HepG2 (cell line): Measurements from ENCODE around the gene WWC2. TPM values are rescaled to one million over a fixed set of nuclear protein-coding genes. Genes with fewer than 3 reads are reported as not detected.

Experiments
- ATAC-seq: fragments of 200-7000 bp; cut with Tn5 transposase; 3 replicates; pipeline ENCODE4 v1.9.1; 2020; ENCODE audit warnings: mild to moderate bottlenecking, moderate library complexity
- BruUV-seq: library from RNA; stranded (reverse); fragments of 400-500 nt; replicated peaks from 2 replicates; lab custom pipeline; 2021; lab: Mats Ljungman, UMichigan
- CTCF ChIA-PET: fragments of 300-600 bp; formaldehyde crosslinking; extraction: SDS; loops from one replicate; lab custom pipeline; 2021; ENCODE audit warnings: low total read pairs, inconsistent platforms, low intra/inter-chr PET ratio; lab: Yijun Ruan, JAX
- POLR2A ChIA-PET: fragments of 350-600 bp; sonication (Branson Sonifier 250); formaldehyde crosslinking; loops from one replicate; lab custom pipeline; 2020; ENCODE audit warnings: antibody characterized with exemption, inconsistent platforms; lab: Yijun Ruan, JAX
- DNase-seq: peaks from one replicate; pipeline ENCODE4 v3.0.0-alpha.2; 2015; ENCODE audit warnings: low spot score
- FAIRE-seq: peaks from 3 replicates; lab custom pipeline; 2011; peaks lifted over from hg19 to GRCh38; lab: Jason Lieb, UNC
- H2AFZ ChIP-seq: one replicate; pipeline ENCODE4 v1.6.1; 2011; ENCODE audit warnings: low read length, inconsistent platforms
- H3K27ac ChIP-seq: fragments of 300-600 bp; 3 replicates; pipeline ENCODE4 v1.8.0; 2011; ENCODE audit warnings: mixed run types, mild to moderate bottlenecking, mixed read lengths, low read length, inconsistent platforms; ENCODE audit not compliant: insufficient read depth; ENCODE audit errors: extremely low read length
- H3K27me3 ChIP-seq, 2 experiments: fragments of 200-600 bp in 1 of 2; 2 replicates in 1 of 2; 3 replicates in 1 of 2; pipeline versions ENCODE4 v1.6.0 to v1.8.0; 2011; ENCODE audit warnings: low read length in 2 of 2, mild to moderate bottlenecking in 2 of 2, moderate library complexity in 2 of 2, inconsistent platforms in 1 of 2; ENCODE audit not compliant: insufficient read depth in 2 of 2, control insufficient read depth in 1 of 2
- H3K36me3 ChIP-seq, 2 experiments: fragments of 200-600 bp in 1 of 2; replicated peaks in 1 of 2; 2 replicates in 1 of 2; 3 replicates in 1 of 2; pipeline versions ENCODE4 v1.5.1 to v1.8.0; 2011; ENCODE audit warnings: low read length in 2 of 2, inconsistent platforms in 1 of 2; ENCODE audit not compliant: insufficient read depth in 2 of 2, control insufficient read depth in 1 of 2
- H3K4me1 ChIP-seq: 2 replicates; pipeline ENCODE4 v1.5.1; 2012; ENCODE audit warnings: low read length, inconsistent platforms; ENCODE audit not compliant: insufficient read depth
- H3K4me2 ChIP-seq: 2 replicates; pipeline ENCODE4 v1.6.0; 2011; ENCODE audit warnings: low read depth, low read length, inconsistent platforms
- H3K4me3 ChIP-seq, 3 experiments: fragments of 200-600 bp in 1 of 3; sonication (generic), shearing (Covaris generic) in 1 of 3; replicated peaks in 1 of 3; 2 replicates each; pipeline ENCODE4 v1.5.1; 2011 to 2016; ENCODE audit warnings: low read length in 3 of 3, inconsistent platforms in 2 of 3, low read depth in 2 of 3, mild to moderate bottlenecking in 2 of 3, control low read depth in 1 of 3, mixed read lengths in 1 of 3; ENCODE audit not compliant: insufficient read depth in 1 of 3
- H3K79me2 ChIP-seq: one replicate; pipeline ENCODE4 v1.6.1; 2011; ENCODE audit warnings: low read length, inconsistent platforms; ENCODE audit not compliant: insufficient read depth
- H3K9ac ChIP-seq: 2 replicates; pipeline ENCODE4 v1.6.0; 2011; ENCODE audit warnings: mild to moderate bottlenecking, low read depth, low read length, inconsistent platforms; ENCODE audit not compliant: insufficient read depth
- H3K9me3 ChIP-seq: 2 replicates; pipeline ENCODE4 v1.5.1; 2012; ENCODE audit warnings: mild to moderate bottlenecking, low read length
- H4K20me1 ChIP-seq: 2 replicates; pipeline ENCODE4 v1.6.0; 2011; ENCODE audit warnings: inconsistent platforms, mild to moderate bottlenecking, low read length, moderate library complexity; ENCODE audit not compliant: insufficient read depth
- ARHGAP35 ChIP-seq: sonication (generic); formaldehyde crosslinking; IDR thresholded peaks from 2 replicates; pipeline ENCODE4 v1.9.0; 2022; ENCODE audit warnings: mild to moderate bottlenecking, inconsistent platforms, moderate library complexity, missing genetic modification reagents, borderline replicate concordance
- CREB1 ChIP-seq, 2 experiments: fragments of 450-650 bp in 1 of 2; IDR thresholded peaks; 2 replicates each; pipeline ENCODE4 v1.6.1; 2016 to 2017; ENCODE audit warnings: control low read depth in 1 of 2, mild to moderate bottlenecking in 1 of 2, missing compliant biosample characterization in 1 of 2, missing genetic modification characterization in 1 of 2
- CREB3 ChIP-seq: sonication (generic); formaldehyde crosslinking; IDR thresholded peaks from 2 replicates; pipeline ENCODE4 v1.5.0; 2020; ENCODE audit warnings: missing genetic modification reagents
- MED1 ChIP-seq: sonication (generic); formaldehyde crosslinking; IDR thresholded peaks from 2 replicates; pipeline ENCODE4 v1.4.0; 2020; ENCODE audit warnings: missing genetic modification reagents
- MYC ChIP-seq: sonication (generic); formaldehyde crosslinking; IDR thresholded peaks from 2 replicates; pipeline ENCODE4 v1.9.0; 2021; ENCODE audit warnings: missing genetic modification reagents, borderline replicate concordance
- TGIF2 ChIP-seq: IDR thresholded peaks from 2 replicates; pipeline ENCODE4 v1.6.1; 2016; ENCODE audit warnings: control low read depth, missing compliant biosample characterization
- ZNF569 ChIP-seq: sonication (generic); formaldehyde crosslinking; IDR thresholded peaks from 2 replicates; pipeline ENCODE4 v1.5.0; 2020; ENCODE audit warnings: mild to moderate bottlenecking, missing genetic modification reagents, moderate library complexity, borderline replicate concordance
- WGBS: methylation state at CpG from one replicate; pipeline ENCODE4 v1.1.6; 2017; ENCODE audit warnings: low lambda C conversion rate; 5-methylcytosine and 5-hydroxymethylcytosine counted together
- in situ Hi-C: cut with HindIII; loops from 2 replicates; pipeline ENCODE4 v1.10.0; 2017; ENCODE audit warnings: low pct_unique_long_range_greater_than_20kb; ENCODE audit not compliant: extremely low pct_ligation_motif_present
- intact Hi-C: fragments of 100-400 bp; cut with micrococcal nuclease; formaldehyde crosslinking; loops from one replicate; pipeline ENCODE4 v1.10.0; 2022; ENCODE audit not compliant: unreplicated experiment
- polyA plus RNA-seq, 8 experiments: library from polyadenylated mRNA; depleted of rRNA in 3 of 8; stranded (reverse) in 7 of 8; unstranded in 1 of 8; fragments of >200 nt; fragmentation: Illumina TruSeq in 4 of 8; extraction: Trizol in 4 of 8; gene quantifications; 2 replicates each; pipeline versions ENCODE4 v1.2.1 to v1.2.3, GENCODE V29; 2011 to 2016; ENCODE audit warnings: low read depth in 4 of 8, missing spikeins in 1 of 8, mixed read lengths in 1 of 8; ENCODE audit not compliant: insufficient read depth in 1 of 8
- total RNA-seq, 5 experiments: library from RNA; depleted of rRNA; stranded (reverse); fragments of >200 nt; fragmentation: Illumina TruSeq; extraction: Trizol; gene quantifications; 2 replicates each; pipeline ENCODE4 v1.2.3, GENCODE V29; 2016; ENCODE audit warnings: low read depth in 1 of 5
- TF ChIP-seq, protein P1 (sequence below): sonication (generic); formaldehyde crosslinking; IDR thresholded peaks from 2 replicates; pipeline ENCODE4 v1.4.0; 2020; ENCODE audit warnings: missing genetic modification reagents

Gene WWC2
- total and polyA plus RNA-seq, 2 of the 13 experiments (the other 11 are each of a cell fraction or from before 2014, with no cell fraction given), result 40.0 to 50.1 TPM

DNA sequence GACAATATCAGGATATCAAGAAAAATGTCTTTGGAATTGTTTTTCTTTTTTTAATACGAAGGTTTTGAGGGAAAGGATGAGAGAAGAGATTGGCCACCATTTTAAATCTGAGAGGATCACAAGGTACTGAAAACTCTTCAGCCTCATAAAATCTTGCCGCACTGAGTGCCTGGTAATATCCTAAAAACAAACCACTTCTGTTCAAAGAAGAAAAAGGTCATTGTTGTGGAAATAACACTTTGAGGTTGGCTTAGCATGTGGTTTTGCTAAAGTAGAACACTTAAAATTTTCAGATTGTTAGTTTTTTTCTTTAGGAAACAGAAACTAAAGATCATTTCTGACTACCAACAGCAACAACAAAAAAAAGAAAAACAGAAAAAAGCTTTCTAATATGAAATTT lies 222.0 kb downstream of the WWC2 start:
- Histone ChIP-seq H3K36me3 (peaks cover 3 to 12% of the 10 kb centered on the region in 2 experiments; a peak in 3 of 5 replicates), H4K20me1 (no peaks in the 10 kb centered on the region), H3K9ac (no peak overlapping the region), H3K79me2 (no peaks in the 10 kb centered on the region), H3K9me3 (no peaks in the 10 kb centered on the region), H2AFZ (no peak overlapping the region), H3K27me3 (no peaks in the 10 kb centered on the region; a peak in 1 of 5 replicates), H3K27ac (no peak overlapping the region), H3K4me2 (no peak overlapping the region), H3K4me1 (peaks cover 36% of the 10 kb centered on the region), H3K4me3 (no peak overlapping the region)
- BruUV-seq, result no TSS peak
- 74% methylated on average over 2 of the region's 2 CpGs for WGBS
- TF ChIP-seq ZNF569 (CRISPR knock-in tag), result no peak
- no peak for TF ChIP-seq MED1 (CRISPR knock-in tag)
- no peak for TF ChIP-seq MYC (CRISPR knock-in tag)
- TF ChIP-seq ARHGAP35 (CRISPR knock-in tag), result no peak
- TF ChIP-seq, protein P1, sequence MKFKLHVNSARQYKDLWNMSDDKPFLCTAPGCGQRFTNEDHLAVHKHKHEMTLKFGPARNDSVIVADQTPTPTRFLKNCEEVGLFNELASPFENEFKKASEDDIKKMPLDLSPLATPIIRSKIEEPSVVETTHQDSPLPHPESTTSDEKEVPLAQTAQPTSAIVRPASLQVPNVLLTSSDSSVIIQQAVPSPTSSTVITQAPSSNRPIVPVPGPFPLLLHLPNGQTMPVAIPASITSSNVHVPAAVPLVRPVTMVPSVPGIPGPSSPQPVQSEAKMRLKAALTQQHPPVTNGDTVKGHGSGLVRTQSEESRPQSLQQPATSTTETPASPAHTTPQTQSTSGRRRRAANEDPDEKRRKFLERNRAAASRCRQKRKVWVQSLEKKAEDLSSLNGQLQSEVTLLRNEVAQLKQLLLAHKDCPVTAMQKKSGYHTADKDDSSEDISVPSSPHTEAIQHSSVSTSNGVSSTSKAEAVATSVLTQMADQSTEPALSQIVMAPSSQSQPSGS, result no peak
- no peak for TF ChIP-seq TGIF2 (CRISPR knock-in tag)
- no peak for TF ChIP-seq CREB1 (IDR thresholded peaks at IDR 0.05)
- TF ChIP-seq CREB1 (CRISPR knock-in tag; IDR thresholded peaks at IDR 0.05), result peak; percentile 24; the same call in 1 of the 2 replicates
- no peak for TF ChIP-seq CREB3 (CRISPR knock-in tag)
- FAIRE-seq (no peak), DNase-seq (no peak), ATAC-seq (no peak)
- ChIA-PET POLR2A (no interaction called here), CTCF (no interaction called here)
- in situ Hi-C loops (no loop called here), intact Hi-C loops (no loop called here)
